H9 (cell line): Measurements from ENCODE around the gene MYBPHL. TPM values are rescaled to one million over a fixed set of nuclear protein-coding genes. Genes with fewer than 3 reads are reported as not detected.

ENCODE experiments used
- DNase-seq: peaks from one replicate; pipeline ENCODE4 v3.0.0-alpha.2; 2017
- H2AFZ ChIP-seq: one replicate; pipeline ENCODE4 v1.6.1; 2013; ENCODE audit warnings: mild to moderate bottlenecking, low read length, control low read depth, moderate library complexity
- H2AK5ac ChIP-seq: 2 replicates; pipeline ENCODE4 v1.6.1; 2013; ENCODE audit warnings: low read length, control low read depth, mixed read lengths; ENCODE audit not compliant: insufficient read length
- H2BK120ac ChIP-seq: one replicate; pipeline ENCODE4 v1.6.1; 2013; ENCODE audit warnings: low read depth, mild to moderate bottlenecking, low read length, control low read depth, inconsistent platforms; ENCODE audit not compliant: poor library complexity, severe bottlenecking
- H2BK12ac ChIP-seq: 2 replicates; pipeline ENCODE4 v1.6.1; 2013; ENCODE audit warnings: low read length, control low read depth, mixed read lengths, low read depth; ENCODE audit not compliant: insufficient read length
- H2BK15ac ChIP-seq: 2 replicates; pipeline ENCODE4 v1.6.1; 2013; ENCODE audit warnings: low read depth, low read length, control low read depth
- H2BK20ac ChIP-seq: one replicate; pipeline ENCODE4 v1.6.1; 2013; ENCODE audit warnings: low read depth, mild to moderate bottlenecking, low read length, control low read depth, inconsistent platforms; ENCODE audit not compliant: poor library complexity, severe bottlenecking
- H2BK5ac ChIP-seq: 2 replicates; pipeline ENCODE4 v1.6.1; 2013; ENCODE audit warnings: low read length, control low read depth, mixed read lengths; ENCODE audit not compliant: insufficient read length
- H3K14ac ChIP-seq: 2 replicates; pipeline ENCODE4 v1.6.1; 2013; ENCODE audit warnings: low read length, control low read depth; ENCODE audit not compliant: insufficient read depth
- H3K18ac ChIP-seq: 2 replicates; pipeline ENCODE4 v1.6.1; 2013; ENCODE audit warnings: low read depth, mild to moderate bottlenecking, mixed read lengths, low read length, control low read depth; ENCODE audit not compliant: insufficient read length
- H3K23ac ChIP-seq: 2 replicates; pipeline ENCODE4 v1.6.1; 2013; ENCODE audit warnings: low read length, control low read depth, mixed read lengths, low read depth; ENCODE audit not compliant: insufficient read length
- H3K23me2 ChIP-seq: 2 replicates; pipeline ENCODE4 v1.6.1; 2013; ENCODE audit warnings: low read depth, mild to moderate bottlenecking, mixed read lengths, low read length, control low read depth; ENCODE audit not compliant: insufficient read length, poor library complexity, severe bottlenecking
- H3K27ac ChIP-seq: 2 replicates; pipeline ENCODE4 v1.5.1; 2013; ENCODE audit warnings: low read length, control low read depth, mixed read lengths, low read depth; ENCODE audit not compliant: insufficient read length
- H3K27me3 ChIP-seq: 2 replicates; pipeline ENCODE4 v1.6.1; 2013; ENCODE audit warnings: low read length, control low read depth, inconsistent platforms; ENCODE audit not compliant: insufficient read depth
- H3K4ac ChIP-seq: 2 replicates; pipeline ENCODE4 v1.6.1; 2013; ENCODE audit warnings: low read depth, mild to moderate bottlenecking, control low read depth, inconsistent platforms, low read length, moderate library complexity
- H3K4me1 ChIP-seq: 2 replicates; pipeline ENCODE4 v1.6.1; 2013; ENCODE audit warnings: low read length, control low read depth, inconsistent platforms; ENCODE audit not compliant: insufficient read depth
- H3K4me2 ChIP-seq: 2 replicates; pipeline ENCODE4 v1.6.1; 2013; ENCODE audit warnings: low read length, control low read depth, mixed read lengths; ENCODE audit not compliant: insufficient read length, insufficient read depth
- H3K56ac ChIP-seq: 2 replicates; pipeline ENCODE4 v1.6.1; 2013; ENCODE audit warnings: low read depth, mild to moderate bottlenecking, mixed read lengths, low read length, control low read depth; ENCODE audit not compliant: insufficient read length
- H3K79me1 ChIP-seq: 2 replicates; pipeline ENCODE4 v1.6.1; 2013; ENCODE audit warnings: low read depth, mild to moderate bottlenecking, moderate library complexity, low read length, control low read depth, inconsistent platforms; ENCODE audit not compliant: insufficient read depth, poor library complexity, severe bottlenecking
- H3K79me2 ChIP-seq: 2 replicates; pipeline ENCODE4 v1.6.1; 2013; ENCODE audit warnings: low read length, control low read depth, inconsistent platforms; ENCODE audit not compliant: insufficient read depth
- H3K9ac ChIP-seq: 2 replicates; pipeline ENCODE4 v1.6.1; 2013; ENCODE audit warnings: low read length, control low read depth, mixed read lengths; ENCODE audit not compliant: insufficient read length; ENCODE audit errors: extremely low read depth
- H3K9me3 ChIP-seq: one replicate; pipeline ENCODE4 v1.6.1; 2013; ENCODE audit warnings: low read depth, low read length, inconsistent platforms; ENCODE audit not compliant: control insufficient read depth
- H3T11ph ChIP-seq: one replicate; pipeline ENCODE4 v1.6.1; 2013; ENCODE audit warnings: mild to moderate bottlenecking, low read length, control low read depth, inconsistent platforms
- H4K20me1 ChIP-seq: one replicate; pipeline ENCODE4 v1.6.1; 2013; ENCODE audit not compliant: control insufficient read depth, insufficient read length, insufficient read depth
- H4K5ac ChIP-seq: 2 replicates; pipeline ENCODE4 v1.6.1; 2013; ENCODE audit warnings: low read depth, mild to moderate bottlenecking, mixed read lengths, low read length, control low read depth; ENCODE audit not compliant: insufficient read length
- H4K8ac ChIP-seq: replicated peaks from 2 replicates; pipeline ENCODE4 v1.6.1; 2013; ENCODE audit warnings: low read length, control low read depth, mixed read lengths, low read depth; ENCODE audit not compliant: insufficient read length
- H4K91ac ChIP-seq: 2 replicates; pipeline ENCODE4 v1.6.1; 2013; ENCODE audit warnings: low read depth, mild to moderate bottlenecking, moderate library complexity, mixed read lengths, low read length, control low read depth; ENCODE audit not compliant: insufficient read length
- H3K27ac Mint-ChIP-seq, 3 experiments: 2 replicates in 2 of 3; 3 replicates in 1 of 3; pipeline ENCODE4 v1.8.0; 2020 to 2021; ENCODE audit warnings: mixed read lengths in 3 of 3, mild to moderate bottlenecking in 1 of 3, moderate library complexity in 1 of 3
- H3K27me3 Mint-ChIP-seq: 2 replicates; pipeline ENCODE4 v1.8.0; 2021; ENCODE audit warnings: low read depth, mild to moderate bottlenecking, moderate library complexity, mixed read lengths
- H3K36me3 Mint-ChIP-seq, 3 experiments: 2 replicates in 2 of 3; 3 replicates in 1 of 3; pipeline ENCODE4 v1.8.0; 2020 to 2021; ENCODE audit warnings: low read depth in 3 of 3, mixed read lengths in 3 of 3; ENCODE audit not compliant: insufficient read depth in 1 of 3
- H3K4me1 Mint-ChIP-seq, 2 experiments: 2 replicates each; pipeline ENCODE4 v1.8.0; 2020; ENCODE audit warnings: mixed read lengths in 2 of 2
- H3K4me3 Mint-ChIP-seq, 2 experiments: 2 replicates in 1 of 2; 3 replicates in 1 of 2; pipeline ENCODE4 v1.8.0; 2020 to 2021; ENCODE audit warnings: mild to moderate bottlenecking in 2 of 2, mixed read lengths in 2 of 2, moderate library complexity in 1 of 2
- H3K9me3 Mint-ChIP-seq, 2 experiments: 2 replicates in 1 of 2; 3 replicates in 1 of 2; pipeline ENCODE4 v1.8.0; 2020; ENCODE audit warnings: mild to moderate bottlenecking in 2 of 2, mixed read lengths in 2 of 2, moderate library complexity in 1 of 2
- WGBS: extraction: QIAGEN DNeasy Blood & Tissue Kit; methylation state at CpG from one replicate; pipeline ENCODE4 v1.1.7; 2013; ENCODE audit warnings: missing lambda C conversion rate, low lambda C conversion rate, mixed read lengths; ENCODE audit not compliant: insufficient read length; ENCODE audit errors: extremely low coverage; 5-methylcytosine and 5-hydroxymethylcytosine counted together
- total RNA-seq: library from RNA; stranded (reverse); gene quantifications from 2 replicates; pipeline ENCODE4 v1.2.1, GENCODE V29; 2021
- TF ChIP-seq, protein P1 (sequence below): fragments of 200-600 bp; sonication (generic); conservative IDR thresholded peaks from 3 replicates; pipeline ENCODE4 v1.8.0; 2021; ENCODE audit warnings: antibody characterized with exemption, mild to moderate bottlenecking

The MYBPHL gene
- total RNA-seq, 1 experiment from 2014 or later, result 0.59 TPM

DNA sequence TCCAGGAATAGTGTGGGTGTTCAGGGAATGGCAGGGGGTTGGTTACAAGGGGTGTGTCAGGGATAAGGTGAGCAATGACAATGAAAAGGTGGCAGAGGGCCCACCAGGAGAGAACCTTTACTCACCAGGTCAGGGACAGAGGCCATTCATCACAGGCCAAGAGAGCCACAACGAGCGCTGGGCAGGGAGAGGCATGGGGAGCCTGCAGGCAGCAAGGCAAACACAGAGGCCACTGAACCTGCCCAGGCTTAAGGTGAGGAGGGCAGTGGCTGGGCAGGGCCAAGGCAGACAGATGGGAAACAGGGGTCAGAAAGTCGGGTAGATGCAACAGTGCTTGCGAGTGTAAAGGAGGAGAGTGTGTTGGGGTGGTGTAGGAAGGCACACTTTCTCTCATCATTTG lies 28.3 kb upstream of the MYBPHL start:
- WGBS, result no CpG with 5 or more reads among the region's 4 CpGs
- Mint-ChIP-seq H3K27ac (peak overlapping the region in 1 of 3 experiments; percentile 70; a peak in 1 of 7 replicates), H3K36me3 (peaks cover 59 to 80% (median 77%) of the 10 kb centered on the region in 3 experiments), H3K27me3 (no peaks in the 10 kb centered on the region), H3K9me3 (peaks cover 6 to 18% of the 10 kb centered on the region in 2 experiments; a peak in 4 of 5 replicates), H3K4me1 (no peaks in the 10 kb centered on the region), H3K4me3 (no peak overlapping the region)
- Histone ChIP-seq H4K8ac (no peak overlapping the region), H4K20me1 (no peaks in the 10 kb centered on the region), H3K18ac (no peak overlapping the region), H3K9ac (no peak overlapping the region), H2BK5ac (no peak overlapping the region), H3K4me1 (no peaks in the 10 kb centered on the region), H4K5ac (no peak overlapping the region), H3K27me3 (no peaks in the 10 kb centered on the region), H4K91ac (no peak overlapping the region), H2BK20ac (no peak overlapping the region), H3K4me2 (no peak overlapping the region), H3K9me3 (no peaks in the 10 kb centered on the region), H2BK15ac (no peak overlapping the region), H2BK12ac (no peak overlapping the region), H3K79me1 (no peaks in the 10 kb centered on the region), H2AFZ (no peak overlapping the region), H3K14ac (no peak overlapping the region), H3K4ac (no peak overlapping the region), H3K23ac (no peak overlapping the region), H3K79me2 (no peaks in the 10 kb centered on the region), H2BK120ac (no peak overlapping the region), H3T11ph (no peak overlapping the region), H3K23me2 (no peaks in the 10 kb centered on the region), H3K27ac (no peak overlapping the region), H2AK5ac (no peak overlapping the region), H3K56ac (no peak overlapping the region)
- no peak for DNase-seq
- TF ChIP-seq, protein P1, sequence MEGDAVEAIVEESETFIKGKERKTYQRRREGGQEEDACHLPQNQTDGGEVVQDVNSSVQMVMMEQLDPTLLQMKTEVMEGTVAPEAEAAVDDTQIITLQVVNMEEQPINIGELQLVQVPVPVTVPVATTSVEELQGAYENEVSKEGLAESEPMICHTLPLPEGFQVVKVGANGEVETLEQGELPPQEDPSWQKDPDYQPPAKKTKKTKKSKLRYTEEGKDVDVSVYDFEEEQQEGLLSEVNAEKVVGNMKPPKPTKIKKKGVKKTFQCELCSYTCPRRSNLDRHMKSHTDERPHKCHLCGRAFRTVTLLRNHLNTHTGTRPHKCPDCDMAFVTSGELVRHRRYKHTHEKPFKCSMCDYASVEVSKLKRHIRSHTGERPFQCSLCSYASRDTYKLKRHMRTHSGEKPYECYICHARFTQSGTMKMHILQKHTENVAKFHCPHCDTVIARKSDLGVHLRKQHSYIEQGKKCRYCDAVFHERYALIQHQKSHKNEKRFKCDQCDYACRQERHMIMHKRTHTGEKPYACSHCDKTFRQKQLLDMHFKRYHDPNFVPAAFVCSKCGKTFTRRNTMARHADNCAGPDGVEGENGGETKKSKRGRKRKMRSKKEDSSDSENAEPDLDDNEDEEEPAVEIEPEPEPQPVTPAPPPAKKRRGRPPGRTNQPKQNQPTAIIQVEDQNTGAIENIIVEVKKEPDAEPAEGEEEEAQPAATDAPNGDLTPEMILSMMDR, result no peak
